B cell (primary cell): ENCODE measurements around the gene SLC39A12.

Experiments
- EZH2 ChIP-seq: IDR thresholded peaks from 2 replicates; pipeline ENCODE4 v1.6.1; 2012; ENCODE audit warnings: borderline replicate concordance, low read depth, mild to moderate bottlenecking, moderate library complexity, low read length; ENCODE audit not compliant: insufficient read depth, poor library complexity, severe bottlenecking
- TF ChIP-seq, protein P1 (sequence below): fragments of 200-600 bp; IDR thresholded peaks from one replicate; pipeline ENCODE4 v1.8.0; 2022; ENCODE audit warnings: antibody characterized with exemption, mild to moderate bottlenecking

DNA sequence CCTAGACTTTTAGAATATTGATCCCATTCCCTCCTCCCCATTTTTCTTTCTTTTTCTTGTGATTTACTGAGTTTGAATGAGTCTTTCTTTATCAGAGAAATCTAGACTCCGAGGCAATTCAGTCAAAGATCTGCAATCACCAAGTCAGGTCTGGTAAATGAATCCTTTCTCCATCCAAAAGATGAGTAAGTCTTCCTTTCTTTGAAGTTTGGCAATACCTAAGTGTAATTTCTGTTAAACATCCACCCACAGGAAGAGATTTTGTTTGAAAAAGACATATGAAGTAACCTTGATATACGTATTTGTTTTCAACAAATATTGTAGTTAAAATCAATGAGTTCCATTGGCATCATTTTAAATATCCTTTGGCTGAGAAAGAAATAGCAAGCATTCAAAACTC is 58.3 kb downstream of the SLC39A12 start:
- TF ChIP-seq, protein P1, sequence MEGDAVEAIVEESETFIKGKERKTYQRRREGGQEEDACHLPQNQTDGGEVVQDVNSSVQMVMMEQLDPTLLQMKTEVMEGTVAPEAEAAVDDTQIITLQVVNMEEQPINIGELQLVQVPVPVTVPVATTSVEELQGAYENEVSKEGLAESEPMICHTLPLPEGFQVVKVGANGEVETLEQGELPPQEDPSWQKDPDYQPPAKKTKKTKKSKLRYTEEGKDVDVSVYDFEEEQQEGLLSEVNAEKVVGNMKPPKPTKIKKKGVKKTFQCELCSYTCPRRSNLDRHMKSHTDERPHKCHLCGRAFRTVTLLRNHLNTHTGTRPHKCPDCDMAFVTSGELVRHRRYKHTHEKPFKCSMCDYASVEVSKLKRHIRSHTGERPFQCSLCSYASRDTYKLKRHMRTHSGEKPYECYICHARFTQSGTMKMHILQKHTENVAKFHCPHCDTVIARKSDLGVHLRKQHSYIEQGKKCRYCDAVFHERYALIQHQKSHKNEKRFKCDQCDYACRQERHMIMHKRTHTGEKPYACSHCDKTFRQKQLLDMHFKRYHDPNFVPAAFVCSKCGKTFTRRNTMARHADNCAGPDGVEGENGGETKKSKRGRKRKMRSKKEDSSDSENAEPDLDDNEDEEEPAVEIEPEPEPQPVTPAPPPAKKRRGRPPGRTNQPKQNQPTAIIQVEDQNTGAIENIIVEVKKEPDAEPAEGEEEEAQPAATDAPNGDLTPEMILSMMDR = no peak
- no peak for TF ChIP-seq EZH2
